Activated CD4-positive, alpha-beta T cell treated with anti-CD3 and anti-CD28 coated beads for 4 hours (primary cell): ENCODE data around the gene SUGP1.

Experiments
- DNase-seq, 2 donors: peaks; one replicate each; pipeline ENCODE4 v3.0.0-alpha.2; 2020

Gene SUGP1

DNA sequence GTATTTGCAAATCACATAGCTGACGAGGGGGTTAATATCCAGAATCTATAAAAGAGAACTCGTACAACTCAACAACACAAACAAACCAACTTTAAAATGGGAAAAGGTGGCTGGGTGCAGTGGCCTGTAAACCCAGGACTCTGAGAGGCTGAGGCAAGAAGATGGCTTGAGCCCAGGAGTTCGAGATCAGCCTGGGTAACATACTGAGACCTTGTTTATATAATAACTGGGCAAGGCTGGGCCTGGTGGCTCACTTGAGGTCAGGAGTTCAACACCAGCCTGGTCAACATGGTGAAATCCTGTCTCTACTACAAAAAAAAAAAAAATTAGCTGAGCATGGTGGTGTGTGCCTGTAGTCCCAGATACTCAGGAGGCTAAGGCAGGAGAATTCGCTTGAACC lies 25.4 kb downstream of the SUGP1 start:
- DNase-seq, result no peak

DNA sequence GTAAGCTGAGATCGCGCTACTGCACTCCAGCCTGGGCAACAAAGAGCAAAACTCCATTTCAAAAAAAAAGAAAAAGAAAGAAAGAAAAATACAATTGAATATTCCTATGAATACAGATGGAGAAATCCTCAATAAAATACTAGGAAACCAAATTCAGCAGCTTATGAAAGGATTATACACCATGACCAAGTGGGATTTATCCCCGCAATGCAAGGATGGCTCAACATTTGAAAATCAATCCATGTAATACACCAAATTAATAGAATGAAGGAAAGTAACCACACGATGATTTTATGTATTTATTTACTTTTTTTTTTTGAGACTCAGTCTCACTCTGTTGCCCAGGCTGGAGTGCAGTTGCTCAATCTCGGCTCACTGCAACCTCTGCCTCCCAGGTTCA lies 27.7 kb downstream of the SUGP1 start:
- no peak for DNase-seq

DNA sequence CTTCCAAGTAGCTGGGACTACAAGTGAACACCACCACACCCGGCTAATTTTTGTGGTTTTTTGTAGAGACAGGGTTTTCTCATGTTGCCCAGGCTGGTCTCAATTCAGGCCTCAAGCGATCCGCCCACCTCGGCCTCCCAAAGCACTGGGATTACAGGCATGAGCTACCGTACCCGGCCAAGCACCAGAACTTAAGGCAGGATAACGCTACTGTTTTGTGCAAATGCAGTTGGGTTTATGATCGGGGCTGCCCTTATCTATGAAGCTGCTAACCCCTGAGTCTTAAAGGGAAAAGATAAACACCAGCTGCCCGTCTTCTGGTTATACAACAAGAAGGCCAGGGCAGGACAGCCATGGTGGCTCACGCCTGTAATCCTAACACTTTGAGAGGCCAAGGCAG lies 34.6 kb downstream of the SUGP1 start:
- no peak for DNase-seq

DNA sequence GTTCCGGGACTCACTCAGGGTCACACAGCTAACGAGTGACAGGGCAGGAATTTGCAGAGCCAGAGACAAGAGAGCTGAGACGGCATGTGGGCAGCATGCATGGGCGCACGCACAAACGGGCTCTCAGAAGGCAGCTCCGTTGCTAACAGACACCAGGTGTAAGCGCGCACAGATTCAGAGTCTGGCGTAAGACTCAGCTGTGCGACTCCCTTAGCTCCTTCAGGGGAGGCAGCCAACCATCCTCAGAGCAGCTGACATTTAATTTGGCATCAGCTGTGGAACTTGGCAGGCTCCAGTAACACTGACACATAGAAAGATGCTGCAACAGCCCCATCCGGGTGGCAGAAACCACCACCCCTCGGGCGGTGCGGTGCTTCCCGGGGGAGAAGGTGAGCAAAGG lies 39.7 kb downstream of the SUGP1 start:
- DNase-seq, result no peak

DNA sequence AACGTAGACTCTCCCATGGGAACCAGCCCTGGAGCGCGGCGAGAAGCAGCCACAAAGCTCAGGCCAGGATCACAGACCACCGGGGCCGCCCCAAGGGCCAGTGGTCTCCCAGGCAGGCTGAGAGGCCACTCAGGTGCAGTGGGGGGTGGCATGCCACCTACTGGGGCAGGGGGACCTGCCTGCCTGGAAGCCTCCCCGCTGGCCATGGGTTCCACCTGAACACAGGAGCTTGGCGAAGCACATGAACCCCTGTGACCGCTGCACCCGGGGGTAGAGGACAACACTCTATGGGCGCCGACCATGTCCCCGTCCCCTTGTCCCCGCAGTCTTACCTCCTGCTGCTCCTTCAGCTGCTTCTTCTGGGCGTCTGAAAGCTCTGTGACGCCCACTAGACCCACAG lies 40.5 kb downstream of the SUGP1 start:
- no peak for DNase-seq

DNA sequence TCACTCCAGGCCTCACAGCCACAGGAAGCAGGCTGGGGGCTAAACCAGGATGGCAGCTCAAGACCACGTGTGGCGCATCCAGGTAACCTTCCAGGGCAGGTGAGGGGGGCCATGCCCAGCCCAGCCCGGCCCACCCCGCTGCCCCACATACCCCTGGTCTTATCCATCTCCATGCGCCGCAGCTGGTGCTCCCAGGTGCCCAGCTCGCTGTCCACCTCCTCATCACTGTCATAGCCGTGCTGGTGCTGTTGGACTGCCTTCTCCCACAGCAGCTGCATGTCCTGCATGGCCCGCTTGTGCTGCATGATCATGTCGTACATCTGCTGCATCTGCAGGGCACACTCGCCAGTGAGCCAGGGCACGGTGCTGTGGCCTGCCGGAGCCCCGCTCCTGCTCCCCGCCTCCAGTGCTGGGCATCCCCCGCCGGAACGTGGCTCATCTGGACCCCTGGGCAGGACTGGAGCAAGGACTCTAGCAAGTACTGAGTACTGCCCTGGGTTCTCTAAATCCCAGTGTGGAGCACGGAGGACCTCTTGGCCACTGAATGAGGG lies 41.2 kb downstream of the SUGP1 start:
- DNase-seq, result no peak

DNA sequence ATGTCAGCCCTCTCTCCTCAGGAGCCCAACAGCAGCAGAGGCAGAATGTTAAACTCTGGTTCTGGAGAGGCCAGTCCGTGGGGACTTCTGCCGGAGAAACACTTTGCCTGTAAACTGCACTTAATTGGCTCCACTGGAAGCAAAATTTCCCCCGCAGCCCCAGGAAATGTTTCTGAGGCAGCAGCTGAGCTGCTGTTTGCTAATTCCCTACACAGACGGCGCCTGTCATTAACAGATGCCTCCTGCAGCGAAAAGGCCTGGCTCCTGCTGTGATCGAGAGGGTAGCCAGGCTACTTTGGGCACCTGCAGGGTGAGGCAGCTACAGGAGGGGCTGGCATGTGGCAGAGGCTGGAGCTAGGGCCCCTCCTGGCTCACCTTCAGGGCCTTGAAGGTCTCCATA lies 42.0 kb downstream of the SUGP1 start:
- no peak for DNase-seq

DNA sequence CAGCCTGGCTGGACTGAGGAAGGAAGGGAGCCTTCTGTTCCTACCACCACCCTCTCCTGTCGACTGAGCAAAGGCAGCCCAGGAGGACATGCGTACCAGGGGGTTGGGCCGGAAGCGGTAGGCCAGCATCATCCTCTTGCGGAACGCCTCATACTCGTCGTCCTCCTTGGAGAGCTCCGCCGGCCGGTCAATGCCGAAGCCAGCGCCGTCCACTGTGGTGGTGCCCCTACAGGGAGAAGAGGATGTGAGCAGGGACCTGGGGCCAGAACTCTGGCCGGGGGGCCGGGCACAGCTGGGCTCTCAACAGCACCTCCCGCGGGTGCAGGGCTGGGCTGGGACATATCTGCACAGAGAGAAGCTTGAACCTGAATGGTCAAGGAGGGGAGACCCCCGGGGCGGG lies 43.5 kb downstream of the SUGP1 start:
- no peak for DNase-seq

DNA sequence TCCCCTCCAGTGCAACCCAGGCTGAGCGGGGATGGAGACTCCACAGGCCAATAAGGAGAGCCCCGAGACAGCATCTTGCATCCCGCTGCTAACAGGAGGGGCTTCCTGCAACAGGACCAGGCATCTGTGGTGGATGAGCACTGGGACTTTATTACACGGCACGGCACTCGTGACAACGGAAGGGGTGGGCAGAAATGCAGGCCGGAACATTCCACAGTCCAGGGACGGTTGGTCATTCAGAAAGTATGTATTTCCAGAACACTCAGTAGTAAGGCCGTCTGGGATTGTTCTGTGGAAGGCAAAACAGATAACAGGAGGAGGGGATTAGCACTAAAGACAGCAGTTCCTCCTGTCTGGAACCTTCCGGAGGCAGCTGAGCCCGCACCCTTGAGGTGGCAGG lies 43.9 kb downstream of the SUGP1 start:
- no peak for DNase-seq

DNA sequence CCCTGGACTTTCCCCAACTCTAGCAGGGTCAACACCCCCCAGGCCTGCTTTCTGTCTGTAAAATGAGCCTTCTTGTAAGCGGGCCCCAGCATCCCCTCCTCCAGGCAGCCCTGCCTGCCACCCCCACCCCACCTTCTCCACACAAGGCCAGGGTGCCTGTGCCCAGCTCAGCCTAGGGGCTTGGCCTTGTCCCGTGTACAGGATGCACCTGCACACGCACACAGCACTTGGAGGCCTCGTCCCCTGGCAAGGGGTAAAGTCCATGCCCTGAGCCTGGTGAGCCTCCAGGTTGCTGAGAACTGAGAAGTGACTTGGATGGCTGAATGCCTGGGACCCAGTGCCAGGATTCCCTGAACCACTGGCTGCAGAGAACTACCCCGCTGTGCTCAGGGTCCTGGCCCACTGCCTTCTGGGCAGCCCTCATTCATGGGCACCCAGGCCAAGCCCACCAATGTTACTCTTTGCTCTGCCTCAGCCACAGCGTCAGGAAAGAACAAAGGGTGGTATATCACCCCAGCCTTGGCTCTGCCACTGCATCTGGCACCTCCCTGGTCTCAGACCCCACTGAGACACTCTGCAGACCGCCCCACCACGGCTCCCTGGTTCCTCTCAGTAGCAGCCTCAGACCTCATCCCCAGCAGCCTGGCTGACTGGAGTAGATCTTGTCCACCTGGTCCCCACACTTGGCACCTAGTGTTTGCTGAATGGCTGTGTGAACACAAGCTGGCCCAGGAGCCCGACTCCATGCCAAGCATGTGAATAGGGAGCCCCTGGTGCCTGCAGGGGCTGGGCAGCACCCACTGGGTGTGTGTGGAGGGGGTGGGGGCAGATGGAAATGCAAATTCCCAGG lies 45.4 kb downstream of the SUGP1 start:
- no peak for DNase-seq

DNA sequence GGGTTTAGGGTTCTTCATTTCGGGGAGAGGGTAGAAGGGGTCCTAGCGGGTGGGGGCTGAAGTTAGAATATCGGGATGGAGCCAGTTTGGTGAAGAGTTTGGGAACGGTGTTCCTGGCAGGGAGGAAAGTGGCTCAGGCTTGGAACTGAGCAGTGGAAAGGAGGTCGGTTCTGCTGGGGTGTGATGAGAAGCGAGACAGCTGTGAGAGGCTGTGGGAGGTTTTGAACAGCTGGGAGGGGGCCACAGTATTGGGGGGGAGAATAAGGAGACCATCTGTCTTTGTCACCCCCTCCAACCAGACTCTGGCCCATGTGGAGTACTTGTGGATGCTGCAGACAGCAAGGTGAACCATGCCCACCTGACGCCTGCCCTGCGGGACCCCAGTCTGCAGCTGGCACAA lies 46.2 kb downstream of the SUGP1 start:
- no peak for DNase-seq

DNA sequence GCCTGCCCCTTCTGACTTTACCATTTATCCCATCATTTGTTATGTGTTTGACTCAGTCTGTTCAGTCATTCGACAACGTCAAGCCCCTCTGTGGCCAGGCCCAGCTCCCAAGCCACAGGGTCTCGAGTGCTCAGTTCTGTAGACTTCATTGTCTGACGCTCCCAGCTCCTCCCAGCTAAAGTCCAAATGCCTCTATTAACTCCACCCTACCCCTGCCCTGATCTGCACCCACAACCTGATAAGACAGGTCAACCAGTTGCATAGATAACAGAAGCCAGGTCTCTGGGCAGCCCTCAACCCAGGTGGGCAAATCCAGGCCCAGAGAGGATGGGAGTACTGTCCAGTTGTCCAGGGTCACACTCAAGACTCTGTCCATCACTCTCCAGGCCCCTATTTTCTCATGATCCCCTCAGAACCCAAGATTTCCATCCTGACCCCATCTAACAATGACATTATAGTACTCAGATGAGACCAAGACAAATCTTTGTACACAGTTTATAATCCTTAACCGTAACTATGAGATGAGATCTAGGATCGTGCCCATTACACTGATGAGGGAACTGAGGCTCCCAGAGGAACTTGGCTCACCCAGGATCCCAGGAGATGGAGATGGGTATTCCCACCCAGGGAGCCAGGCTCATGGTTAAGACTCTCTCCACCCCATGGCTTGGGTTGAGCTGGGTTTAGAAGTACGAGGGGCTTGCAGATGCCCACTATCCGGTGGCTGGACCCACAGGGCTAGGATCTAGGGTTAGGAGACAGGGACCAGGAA lies 48.3 kb downstream of the SUGP1 start:
- DNase-seq, result no peak

DNA sequence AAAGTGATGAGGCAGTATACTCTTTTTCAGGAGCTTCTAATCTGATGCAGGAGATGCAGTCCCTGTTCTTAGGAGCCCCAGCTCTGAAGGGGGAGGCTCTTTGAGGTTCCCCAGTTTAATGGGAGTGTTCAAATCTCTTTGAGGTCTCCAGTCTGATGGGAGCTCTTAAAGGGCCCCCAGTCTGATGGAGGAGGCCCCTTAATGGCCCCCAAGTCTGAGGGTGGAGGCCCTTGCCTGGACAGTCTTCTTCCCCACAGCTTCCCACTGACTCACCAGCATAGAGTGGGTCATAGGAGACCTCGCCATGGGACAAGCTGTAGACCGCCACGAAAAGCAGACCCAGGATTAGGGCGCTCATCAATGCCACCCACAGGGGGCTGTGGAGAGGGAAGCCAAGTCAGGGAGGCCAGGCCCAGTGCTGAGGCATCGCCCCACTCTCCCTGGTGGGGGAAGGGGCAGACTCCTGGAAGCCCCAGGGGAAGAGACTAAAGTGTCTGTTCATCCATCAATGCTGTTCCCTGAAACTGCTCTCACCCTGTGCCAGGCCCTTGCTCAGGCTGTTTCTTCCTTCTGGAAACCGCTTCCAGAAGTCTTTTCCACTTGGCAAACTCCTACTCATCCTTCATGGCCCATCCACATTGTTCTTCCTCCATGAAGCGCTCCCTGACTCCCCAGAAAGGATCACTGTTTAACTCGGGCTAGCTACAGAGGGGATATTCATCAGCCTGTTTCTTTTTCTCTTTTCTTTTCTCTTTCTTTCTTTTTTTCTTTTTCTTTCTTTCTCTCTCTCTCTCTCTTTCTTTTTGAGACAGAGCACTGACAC lies 49.3 kb downstream of the SUGP1 start:
- DNase-seq, result no peak

DNA sequence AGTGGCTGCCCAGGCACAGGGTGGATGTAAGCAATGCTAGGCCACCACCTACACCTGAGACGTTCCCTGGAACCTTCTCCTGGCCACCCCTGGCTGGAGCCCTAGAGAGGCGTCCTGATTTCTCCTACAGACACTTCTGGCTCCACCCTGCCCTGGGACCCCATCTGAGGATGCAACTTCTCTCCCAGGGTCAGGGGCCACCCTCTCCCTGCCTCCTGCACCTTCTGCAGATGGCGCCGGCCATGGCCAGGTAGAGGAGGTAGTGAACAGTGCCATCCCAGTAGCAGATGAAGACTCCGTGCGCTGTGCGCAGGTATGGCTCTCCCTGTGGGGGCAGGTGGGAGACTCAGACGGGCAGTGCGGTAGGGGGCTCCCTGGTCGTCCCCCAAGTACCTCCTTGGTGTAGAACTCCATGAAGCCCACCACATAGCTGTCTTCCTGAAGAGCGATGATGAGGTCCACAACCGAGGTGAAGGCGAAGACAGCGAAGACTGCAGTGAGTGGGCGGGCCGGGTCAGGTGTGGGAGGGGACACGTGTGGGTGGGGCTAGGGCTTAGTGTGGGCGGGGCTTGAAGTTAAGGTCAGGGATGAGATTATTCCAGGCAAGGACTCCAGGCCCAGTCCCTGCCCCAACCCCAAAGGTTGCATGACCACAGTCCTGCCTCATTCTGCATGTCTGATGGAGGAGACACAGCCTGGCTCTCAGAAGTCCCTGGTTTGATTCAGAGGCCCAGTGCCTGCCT lies 50.2 kb downstream of the SUGP1 start:
- DNase-seq, result no peak

DNA sequence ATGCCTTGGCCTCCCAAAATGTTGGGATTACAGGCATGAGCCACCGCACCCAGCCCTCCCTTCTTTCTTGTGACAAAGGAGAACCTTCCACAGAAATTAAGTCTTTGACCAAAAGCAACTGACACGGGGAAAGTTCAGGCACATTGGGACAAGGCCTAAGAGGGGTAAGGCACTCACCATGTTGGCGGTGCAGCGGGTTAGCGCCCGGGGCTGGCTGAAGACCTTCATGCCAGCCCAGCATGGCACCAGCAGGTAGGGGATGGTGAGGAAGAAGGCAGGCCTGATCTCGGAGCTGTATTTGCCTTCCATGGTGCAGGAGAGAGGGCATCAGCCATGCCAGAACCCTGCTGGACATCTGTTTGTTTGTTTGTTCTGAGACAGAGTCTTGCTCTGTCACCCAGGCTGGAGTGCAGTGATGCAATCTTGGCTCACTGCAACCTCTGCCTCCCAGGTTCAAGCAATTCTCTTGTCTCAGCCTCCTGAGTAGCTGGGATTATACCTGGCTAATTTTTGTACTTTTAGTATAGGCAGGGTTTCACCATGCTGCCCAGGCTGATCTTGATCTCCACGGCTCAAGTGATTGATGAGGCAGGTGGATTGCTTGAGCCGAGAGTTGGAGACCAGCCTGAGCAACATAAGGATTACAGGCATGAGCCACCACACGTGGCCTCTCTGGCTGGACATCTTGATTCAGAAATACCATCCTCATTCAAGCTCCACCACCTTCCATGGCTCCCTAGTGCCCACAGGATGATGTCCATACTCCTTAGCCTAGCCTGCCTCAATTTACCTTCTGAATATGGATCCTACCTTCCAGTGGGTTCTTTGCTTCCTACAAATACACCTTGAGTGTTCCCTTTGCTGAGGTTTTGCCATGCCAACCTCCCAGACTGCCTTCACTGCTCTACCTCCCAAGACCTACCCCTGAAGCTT lies 51.6 kb downstream of the SUGP1 start:
- no peak for DNase-seq

DNA sequence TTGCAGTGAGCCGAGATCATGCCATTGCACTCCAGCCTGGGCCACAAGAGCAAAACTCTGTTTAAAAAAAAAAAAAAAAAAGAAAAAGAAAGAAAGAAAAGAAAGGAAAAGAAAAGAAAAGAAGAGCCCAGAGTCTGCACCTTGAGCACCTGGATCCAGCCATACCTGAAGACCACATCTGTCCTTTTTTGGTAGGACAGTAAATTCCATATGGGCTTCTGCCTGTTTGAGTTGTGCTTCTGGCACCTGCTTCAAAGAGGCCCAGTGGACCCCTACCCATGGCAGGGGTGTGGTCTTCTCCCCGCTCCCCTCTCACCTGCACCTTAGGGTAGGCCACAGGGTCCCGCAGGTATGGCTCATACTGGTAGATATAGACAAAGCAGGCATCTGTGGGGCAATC lies 53.0 kb downstream of the SUGP1 start:
- no peak for DNase-seq

DNA sequence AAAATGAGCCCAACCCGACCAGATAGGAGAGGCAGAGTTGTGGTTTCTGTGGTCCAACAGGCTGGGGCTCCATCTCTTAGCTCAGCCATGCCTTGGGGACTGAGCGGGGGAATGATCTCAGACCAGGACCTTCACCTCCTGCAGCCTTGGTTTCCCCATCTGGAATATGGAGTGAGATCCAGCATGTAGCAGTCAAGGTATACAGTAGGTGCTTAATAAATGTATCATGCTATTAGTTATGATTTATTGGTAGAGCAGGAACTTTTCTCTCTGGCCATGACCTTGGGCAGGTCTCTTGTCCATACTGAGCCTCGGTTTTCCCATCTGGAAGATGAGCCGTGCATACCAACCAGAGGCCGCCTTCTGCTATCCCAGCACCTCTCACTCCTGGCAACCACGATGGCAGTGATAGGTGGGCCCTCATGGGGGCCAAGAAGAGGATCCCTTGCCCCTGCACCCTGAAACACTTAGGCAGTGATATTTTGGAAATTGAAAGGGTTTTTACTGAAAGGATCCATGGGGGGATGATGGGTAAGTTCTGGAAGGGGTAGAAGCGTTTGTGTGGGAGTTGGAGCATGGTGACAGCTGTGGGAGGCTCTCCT lies 56.3 kb downstream of the SUGP1 start:
- no peak for DNase-seq

DNA sequence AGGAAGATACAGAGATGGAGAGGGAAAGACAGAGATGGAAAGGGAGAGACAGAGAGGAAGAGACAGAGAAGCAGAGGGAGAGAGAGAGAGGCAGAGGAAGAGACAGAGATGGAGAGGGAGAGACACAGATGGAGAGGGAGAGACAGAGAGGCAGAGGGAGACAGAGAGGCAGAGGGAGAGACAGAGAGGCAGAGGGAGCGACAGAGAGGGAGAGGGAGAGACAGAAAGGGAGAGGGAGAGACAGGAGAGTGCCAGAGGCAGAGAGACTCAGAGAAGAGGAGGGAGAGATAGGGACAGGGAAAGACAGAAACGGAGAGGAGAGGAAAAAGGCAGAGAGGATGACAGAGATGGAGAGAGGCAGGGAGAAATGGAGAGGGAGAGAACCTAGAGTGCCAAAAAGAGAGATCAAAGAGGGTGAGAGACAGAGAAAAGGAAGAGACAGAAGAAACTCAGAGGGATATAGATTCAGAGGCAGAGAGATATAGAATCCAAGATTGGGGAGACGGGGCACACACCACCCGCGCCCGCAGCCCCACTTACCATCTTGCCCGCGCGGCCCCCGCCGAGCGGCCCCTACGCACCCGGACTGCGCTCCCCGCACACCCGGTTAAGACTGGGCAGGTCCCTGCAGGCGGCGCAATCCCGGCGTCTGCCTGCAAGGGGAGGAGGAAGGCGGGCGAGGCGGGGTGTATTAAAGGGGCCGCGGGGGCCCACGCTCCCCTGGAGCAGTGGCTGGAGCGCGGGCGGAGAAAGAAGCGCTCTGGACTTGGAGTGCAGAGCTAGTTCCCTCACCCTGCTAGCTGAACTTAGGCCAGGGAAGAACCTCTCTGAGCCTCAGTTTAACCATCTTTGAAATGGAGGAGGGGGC lies 57.9 kb downstream of the SUGP1 start:
- DNase-seq, result no peak

DNA sequence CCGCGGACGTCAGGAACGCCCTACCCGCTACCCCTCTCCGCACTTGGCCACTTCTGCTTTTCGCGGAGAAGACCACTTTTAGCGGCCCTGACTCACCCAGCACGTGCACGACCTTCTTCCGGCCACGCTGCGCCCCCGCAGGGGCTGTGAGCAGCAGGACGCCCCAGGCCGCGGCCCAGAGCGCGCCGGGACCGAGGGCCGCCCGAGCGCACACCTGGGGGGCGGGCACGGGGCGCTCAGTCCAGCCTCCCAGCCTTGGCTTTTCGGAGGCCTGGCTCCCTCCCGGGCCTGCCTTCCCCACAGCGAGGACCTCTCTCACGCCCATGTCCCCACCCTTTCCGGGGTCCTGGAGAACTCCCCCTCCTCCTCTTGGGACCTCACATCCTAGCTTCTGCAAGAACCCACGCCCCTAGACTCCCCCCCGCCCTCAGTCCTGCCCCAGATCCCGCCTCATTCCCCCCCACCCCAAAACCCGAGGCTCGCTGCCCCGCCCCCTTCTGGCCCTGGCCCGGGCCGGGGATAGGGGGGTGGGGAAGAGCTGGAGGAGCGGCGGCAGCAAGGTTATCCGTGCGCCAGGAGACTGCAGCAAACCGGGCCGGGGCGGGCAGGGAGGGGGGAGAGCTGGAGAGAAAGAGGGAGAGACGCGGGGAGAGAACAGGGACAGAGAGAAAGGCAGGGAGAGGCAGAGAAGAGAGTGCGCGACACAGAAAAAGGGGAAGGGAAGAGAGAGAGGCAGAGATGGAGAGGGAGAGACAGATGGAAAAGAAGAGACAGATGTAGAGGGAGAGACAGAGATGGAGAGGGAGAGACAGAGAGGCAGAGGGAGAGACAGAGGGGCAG lies 58.7 kb downstream of the SUGP1 start:
- DNase-seq, result no peak
